H9 (cell line): ENCODE results near the gene BUD13. TPM values are rescaled to one million over a fixed set of nuclear protein-coding genes. Genes with fewer than 3 reads are reported as not detected.
A peak's percentile ranks its signal among the peaks of the same experiment; 100 is the strongest.

Experiments
- DNase-seq: peaks from one replicate; pipeline ENCODE4 v3.0.0-alpha.2; 2017
- H2AFZ ChIP-seq: one replicate; pipeline ENCODE4 v1.6.1; 2013; ENCODE audit warnings: mild to moderate bottlenecking, low read length, control low read depth, moderate library complexity
- H2AK5ac ChIP-seq: 2 replicates; pipeline ENCODE4 v1.6.1; 2013; ENCODE audit warnings: low read length, control low read depth, mixed read lengths; ENCODE audit not compliant: insufficient read length
- H2BK120ac ChIP-seq: one replicate; pipeline ENCODE4 v1.6.1; 2013; ENCODE audit warnings: low read depth, mild to moderate bottlenecking, low read length, control low read depth, inconsistent platforms; ENCODE audit not compliant: poor library complexity, severe bottlenecking
- H2BK12ac ChIP-seq: 2 replicates; pipeline ENCODE4 v1.6.1; 2013; ENCODE audit warnings: low read length, control low read depth, mixed read lengths, low read depth; ENCODE audit not compliant: insufficient read length
- H2BK15ac ChIP-seq: 2 replicates; pipeline ENCODE4 v1.6.1; 2013; ENCODE audit warnings: low read depth, low read length, control low read depth
- H2BK20ac ChIP-seq: one replicate; pipeline ENCODE4 v1.6.1; 2013; ENCODE audit warnings: low read depth, mild to moderate bottlenecking, low read length, control low read depth, inconsistent platforms; ENCODE audit not compliant: poor library complexity, severe bottlenecking
- H2BK5ac ChIP-seq: 2 replicates; pipeline ENCODE4 v1.6.1; 2013; ENCODE audit warnings: low read length, control low read depth, mixed read lengths; ENCODE audit not compliant: insufficient read length
- H3K14ac ChIP-seq: 2 replicates; pipeline ENCODE4 v1.6.1; 2013; ENCODE audit warnings: low read length, control low read depth; ENCODE audit not compliant: insufficient read depth
- H3K18ac ChIP-seq: 2 replicates; pipeline ENCODE4 v1.6.1; 2013; ENCODE audit warnings: low read depth, mild to moderate bottlenecking, mixed read lengths, low read length, control low read depth; ENCODE audit not compliant: insufficient read length
- H3K23ac ChIP-seq: 2 replicates; pipeline ENCODE4 v1.6.1; 2013; ENCODE audit warnings: low read length, control low read depth, mixed read lengths, low read depth; ENCODE audit not compliant: insufficient read length
- H3K23me2 ChIP-seq: 2 replicates; pipeline ENCODE4 v1.6.1; 2013; ENCODE audit warnings: low read depth, mild to moderate bottlenecking, mixed read lengths, low read length, control low read depth; ENCODE audit not compliant: insufficient read length, poor library complexity, severe bottlenecking
- H3K27ac ChIP-seq: 2 replicates; pipeline ENCODE4 v1.5.1; 2013; ENCODE audit warnings: low read length, control low read depth, mixed read lengths, low read depth; ENCODE audit not compliant: insufficient read length
- H3K27me3 ChIP-seq: 2 replicates; pipeline ENCODE4 v1.6.1; 2013; ENCODE audit warnings: low read length, control low read depth, inconsistent platforms; ENCODE audit not compliant: insufficient read depth
- H3K4ac ChIP-seq: 2 replicates; pipeline ENCODE4 v1.6.1; 2013; ENCODE audit warnings: low read depth, mild to moderate bottlenecking, control low read depth, inconsistent platforms, low read length, moderate library complexity
- H3K4me1 ChIP-seq: 2 replicates; pipeline ENCODE4 v1.6.1; 2013; ENCODE audit warnings: low read length, control low read depth, inconsistent platforms; ENCODE audit not compliant: insufficient read depth
- H3K4me2 ChIP-seq: 2 replicates; pipeline ENCODE4 v1.6.1; 2013; ENCODE audit warnings: low read length, control low read depth, mixed read lengths; ENCODE audit not compliant: insufficient read length, insufficient read depth
- H3K56ac ChIP-seq: 2 replicates; pipeline ENCODE4 v1.6.1; 2013; ENCODE audit warnings: low read depth, mild to moderate bottlenecking, mixed read lengths, low read length, control low read depth; ENCODE audit not compliant: insufficient read length
- H3K79me1 ChIP-seq: 2 replicates; pipeline ENCODE4 v1.6.1; 2013; ENCODE audit warnings: low read depth, mild to moderate bottlenecking, moderate library complexity, low read length, control low read depth, inconsistent platforms; ENCODE audit not compliant: insufficient read depth, poor library complexity, severe bottlenecking
- H3K79me2 ChIP-seq: 2 replicates; pipeline ENCODE4 v1.6.1; 2013; ENCODE audit warnings: low read length, control low read depth, inconsistent platforms; ENCODE audit not compliant: insufficient read depth
- H3K9ac ChIP-seq: 2 replicates; pipeline ENCODE4 v1.6.1; 2013; ENCODE audit warnings: low read length, control low read depth, mixed read lengths; ENCODE audit not compliant: insufficient read length; ENCODE audit errors: extremely low read depth
- H3K9me3 ChIP-seq: one replicate; pipeline ENCODE4 v1.6.1; 2013; ENCODE audit warnings: low read depth, low read length, inconsistent platforms; ENCODE audit not compliant: control insufficient read depth
- H3T11ph ChIP-seq: one replicate; pipeline ENCODE4 v1.6.1; 2013; ENCODE audit warnings: mild to moderate bottlenecking, low read length, control low read depth, inconsistent platforms
- H4K20me1 ChIP-seq: one replicate; pipeline ENCODE4 v1.6.1; 2013; ENCODE audit not compliant: control insufficient read depth, insufficient read length, insufficient read depth
- H4K5ac ChIP-seq: 2 replicates; pipeline ENCODE4 v1.6.1; 2013; ENCODE audit warnings: low read depth, mild to moderate bottlenecking, mixed read lengths, low read length, control low read depth; ENCODE audit not compliant: insufficient read length
- H4K8ac ChIP-seq: replicated peaks from 2 replicates; pipeline ENCODE4 v1.6.1; 2013; ENCODE audit warnings: low read length, control low read depth, mixed read lengths, low read depth; ENCODE audit not compliant: insufficient read length
- H4K91ac ChIP-seq: 2 replicates; pipeline ENCODE4 v1.6.1; 2013; ENCODE audit warnings: low read depth, mild to moderate bottlenecking, moderate library complexity, mixed read lengths, low read length, control low read depth; ENCODE audit not compliant: insufficient read length
- H3K27ac Mint-ChIP-seq, 3 experiments: 2 replicates in 2 of 3; 3 replicates in 1 of 3; pipeline ENCODE4 v1.8.0; 2020 to 2021; ENCODE audit warnings: mixed read lengths in 3 of 3, mild to moderate bottlenecking in 1 of 3, moderate library complexity in 1 of 3
- H3K27me3 Mint-ChIP-seq: 2 replicates; pipeline ENCODE4 v1.8.0; 2021; ENCODE audit warnings: low read depth, mild to moderate bottlenecking, moderate library complexity, mixed read lengths
- H3K36me3 Mint-ChIP-seq, 3 experiments: 2 replicates in 2 of 3; 3 replicates in 1 of 3; pipeline ENCODE4 v1.8.0; 2020 to 2021; ENCODE audit warnings: low read depth in 3 of 3, mixed read lengths in 3 of 3; ENCODE audit not compliant: insufficient read depth in 1 of 3
- H3K4me1 Mint-ChIP-seq, 2 experiments: 2 replicates each; pipeline ENCODE4 v1.8.0; 2020; ENCODE audit warnings: mixed read lengths in 2 of 2
- H3K4me3 Mint-ChIP-seq, 2 experiments: 2 replicates in 1 of 2; 3 replicates in 1 of 2; pipeline ENCODE4 v1.8.0; 2020 to 2021; ENCODE audit warnings: mild to moderate bottlenecking in 2 of 2, mixed read lengths in 2 of 2, moderate library complexity in 1 of 2
- H3K9me3 Mint-ChIP-seq, 2 experiments: 2 replicates in 1 of 2; 3 replicates in 1 of 2; pipeline ENCODE4 v1.8.0; 2020; ENCODE audit warnings: mild to moderate bottlenecking in 2 of 2, mixed read lengths in 2 of 2, moderate library complexity in 1 of 2
- CTCF ChIP-seq: fragments of 200-600 bp; sonication (generic); conservative IDR thresholded peaks from 3 replicates; pipeline ENCODE4 v1.8.0; 2021; ENCODE audit warnings: antibody characterized with exemption, mild to moderate bottlenecking
- WGBS: extraction: QIAGEN DNeasy Blood & Tissue Kit; methylation state at CpG from one replicate; pipeline ENCODE4 v1.1.7; 2013; ENCODE audit warnings: missing lambda C conversion rate, low lambda C conversion rate, mixed read lengths; ENCODE audit not compliant: insufficient read length; ENCODE audit errors: extremely low coverage; 5-methylcytosine and 5-hydroxymethylcytosine counted together
- total RNA-seq: library from RNA; stranded (reverse); gene quantifications from 2 replicates; pipeline ENCODE4 v1.2.1, GENCODE V29; 2021

Gene BUD13
- total RNA-seq, 1 experiment from 2014 or later, result 30.0 TPM

DNA sequence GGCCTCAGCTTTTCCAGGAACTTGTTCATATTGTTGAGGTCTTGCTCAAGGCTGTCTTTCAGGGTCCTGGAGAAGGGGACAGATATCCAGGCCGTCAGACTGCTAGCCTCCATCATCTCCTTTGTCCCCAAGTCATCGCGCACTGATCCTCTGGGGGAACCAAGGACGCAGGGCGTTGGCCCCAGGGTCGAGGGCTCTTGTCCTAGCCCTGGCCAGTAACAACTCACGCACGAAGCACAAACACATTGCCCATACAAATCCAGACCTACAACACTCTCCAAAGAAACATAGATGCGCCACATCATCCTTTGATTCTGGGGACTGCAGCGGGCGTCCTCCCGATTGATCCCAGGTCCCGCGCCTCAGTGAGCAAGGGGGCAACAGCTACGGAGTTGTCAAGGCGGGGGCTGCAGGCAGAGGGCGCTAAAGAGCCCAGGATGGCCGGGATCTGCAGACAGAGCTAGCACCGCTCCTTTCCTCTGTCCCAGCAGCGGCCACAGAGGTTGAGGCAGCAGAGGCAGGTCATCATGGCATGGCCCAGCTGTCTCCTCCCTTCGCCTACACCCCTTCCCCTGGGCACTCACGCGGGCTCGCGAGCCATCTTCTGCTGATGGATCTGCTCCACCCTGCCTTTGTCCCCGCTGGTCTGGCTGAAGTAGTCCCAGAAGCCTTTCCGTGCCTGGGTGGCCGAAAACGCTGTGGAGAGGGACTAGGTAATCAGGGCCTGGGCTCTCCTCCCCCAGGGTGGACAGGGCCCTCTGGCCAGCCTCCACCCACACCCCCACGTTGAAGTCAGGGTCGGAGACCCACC lies 18.4 kb upstream of the BUD13 start:
- Histone ChIP-seq H3K27ac (no peak overlapping the region), H2AK5ac (no peak overlapping the region), H3K4me1 (no peaks in the 10 kb centered on the region; the same call in 1 of the 2 replicates), H3K27me3 (no peaks in the 10 kb centered on the region; the same call in 1 of the 2 replicates), H3K23me2 (peaks cover 13% of the 10 kb centered on the region), H4K91ac (no peak overlapping the region), H2BK15ac (no peak overlapping the region; the same call in 1 of the 2 replicates), H3K4me2 (no peak overlapping the region), H4K5ac (no peak overlapping the region), H3K56ac (no peak overlapping the region), H4K20me1 (no peaks in the 10 kb centered on the region), H3K79me2 (peaks cover 2% of the 10 kb centered on the region; the same call in 1 of the 2 replicates), H2BK20ac (no peak overlapping the region), H2AFZ (no peak overlapping the region), H4K8ac (no peak overlapping the region), H3K9me3 (no peaks in the 10 kb centered on the region), H3K4ac (no peak overlapping the region), H2BK12ac (no peak overlapping the region), H3K23ac (no peak overlapping the region), H2BK5ac (no peak overlapping the region), H3K14ac (0 out of 2 replicates have a peak overlapping the region, but pooled peaks have one; percentile 39), H3K79me1 (peaks cover 5% of the 10 kb centered on the region), H3K18ac (peak overlapping the region; percentile 63), H3T11ph (no peak overlapping the region), H2BK120ac (no peak overlapping the region), H3K9ac (no peak overlapping the region)
- peaks cover 22% of the 10 kb centered on the region for H3K27me3 Mint-ChIP-seq
- TF ChIP-seq CTCF, result peak; percentile 96
- H3K36me3 Mint-ChIP-seq, result peaks cover 5 to 12% (median 10%) of the 10 kb centered on the region in 3 experiments; a peak in 6 of 7 replicates
- peaks cover 21 to 32% of the 10 kb centered on the region in 2 experiments for H3K4me1 Mint-ChIP-seq
- H3K9me3 Mint-ChIP-seq, result no peaks in the 10 kb centered on the region
- H3K27ac Mint-ChIP-seq, result no peak overlapping the region
- H3K4me3 Mint-ChIP-seq, result no peak overlapping the region; a peak in 1 of 5 replicates
- DNase-seq, result peak; percentile 91
- no CpG with 5 or more reads among the region's 31 CpGs for WGBS
